ENCODE measurements around the gene AMFR. TPM values are rescaled to one million over a fixed set of nuclear protein-coding genes. Genes with fewer than 3 reads are reported as not detected.

AMFR gene
- total RNA-seq, 1 experiment from 2014 or later = 31.7 TPM

- Mint-ChIP-seq H3K4me3 (no peak overlapping the region), H3K4me1 (no peaks in the 10 kb centered on the region), H3K36me3 (no peaks in the 10 kb centered on the region), H3K27me3 (ENCODE audit: low read depth) (no peaks in the 10 kb centered on the region; the same call in 1 of the 2 replicates), H3K27ac (no peak overlapping the region), H3K9me3 (no peaks in the 10 kb centered on the region)
- DNase-seq (ENCODE audit: low spot score) (no peak), ATAC-seq (no peak)
- TF ChIP-seq PRRX2 (CRISPR knock-in tag; IDR thresholded peaks at IDR 0.05) (no peak), ATF1 (CRISPR knock-in tag; IDR thresholded peaks at IDR 0.05) (no peak), KAT7 (CRISPR knock-in tag; IDR thresholded peaks at IDR 0.05; ENCODE audit: borderline replicate concordance) (no peak)
- POLR2A ChIA-PET = no interaction called here
- CTCF ChIA-PET = interaction anchor here (1.1 to 1.7 kb wide), 9 partner anchors 12 to 196 kb away, joined by 3 to 36 read pairs (median 5); no protein-coding TSS in a partner anchor
Observed at GRCh38 chr16:56312028-56312300, 113.4 kb downstream of the AMFR start.

Other genes with a start within 250 kb of the AMFR start
- gene GNAO1, start 234.1 kb downstream of the AMFR start, total RNA-seq (2021) = 22.9 to 30.6 TPM (median 23.6 TPM) in 3 replicates
- 247 to 263 TPM (median 259 TPM) in 3 replicates for gene NUDT21, start 25.8 kb upstream of the AMFR start, total RNA-seq (2021)
- 50.5 to 52.2 TPM (median 50.7 TPM) in 3 replicates for gene OGFOD1, start 26.0 kb upstream of the AMFR start, total RNA-seq (2021)
- gene BBS2, start 94.5 kb upstream of the AMFR start, total RNA-seq (2021) = 19.1 to 25.7 TPM (median 24.1 TPM) in 3 replicates
- not detected in 3 replicates for gene MT4, start 139.5 kb upstream of the AMFR start, total RNA-seq (2021)
- gene MT3, start 164.0 kb upstream of the AMFR start, total RNA-seq (2021) = 0.71 to 1.2 TPM (median 0.77 TPM) in 3 replicates
- 139 to 173 TPM (median 149 TPM) in 3 replicates for gene MT2A, start 183.0 kb upstream of the AMFR start, total RNA-seq (2021)
- 92.7 to 114 TPM (median 103 TPM) in 3 replicates for gene MT1E, start 200.2 kb upstream of the AMFR start, total RNA-seq (2021)
- gene MT1M, start 207.1 kb upstream of the AMFR start, total RNA-seq (2021) = 4.5 to 4.8 TPM (median 4.7 TPM) in 3 replicates
- gene MT1A, start 213.1 kb upstream of the AMFR start, total RNA-seq (2021) = 0.94 to 2.8 TPM in 2 of 3 replicates, not detected in the other
- not detected in 3 replicates for gene MT1B, start 226.3 kb upstream of the AMFR start, total RNA-seq (2021)
- gene MT1F, start 232.4 kb upstream of the AMFR start, total RNA-seq (2021) = 50.6 to 60.2 TPM (median 58.2 TPM) in 3 replicates
- 326 to 361 TPM (median 333 TPM) in 3 replicates for gene MT1G, start 242.5 kb upstream of the AMFR start, total RNA-seq (2021)
- 122 to 164 TPM (median 159 TPM) in 3 replicates for gene MT1H, start 244.3 kb upstream of the AMFR start, total RNA-seq (2021)

Data from WTC11 (cell line).